SK-N-SH (cell line): Measurements from ENCODE around the gene FOXA3.

ENCODE experiments used
- CTCF ChIP-seq: fragments of 200-600 bp; sonication (generic); IDR thresholded peaks from 2 replicates; pipeline ENCODE4 v1.6.1; 2017; ENCODE audit warnings: antibody characterized with exemption, mild to moderate bottlenecking, moderate library complexity
- FOXJ3 ChIP-seq: sonication (generic); formaldehyde crosslinking; IDR thresholded peaks from 2 replicates; pipeline ENCODE4 v1.5.1; 2020; ENCODE audit warnings: mild to moderate bottlenecking, missing genetic modification reagents
- NRF1 ChIP-seq: IDR thresholded peaks from 2 replicates; pipeline ENCODE4 v1.6.1; 2012; ENCODE audit warnings: low read depth, mild to moderate bottlenecking, low read length
- POLR2AphosphoS5 ChIP-seq: IDR thresholded peaks from 2 replicates; pipeline ENCODE4 v1.6.1; 2012; ENCODE audit warnings: low read depth, low read length
- RCOR1 ChIP-seq: fragments of 150-350 bp; IDR thresholded peaks from 2 replicates; pipeline ENCODE4 v1.6.1; 2017; ENCODE audit warnings: antibody characterized with exemption, low read length
- TAF1 ChIP-seq: IDR thresholded peaks from 2 replicates; pipeline ENCODE4 v1.6.1; 2012; ENCODE audit warnings: low read depth, mild to moderate bottlenecking, low read length, moderate library complexity, borderline replicate concordance
- TCF12 ChIP-seq: IDR thresholded peaks from 2 replicates; pipeline ENCODE4 v1.4.0; 2012
- USF2 ChIP-seq: fragments of 150-350 bp; IDR thresholded peaks from 2 replicates; pipeline ENCODE4 v1.6.1; 2017; ENCODE audit warnings: antibody characterized with exemption, low read length, low read depth, borderline replicate concordance
- YY1 ChIP-seq: IDR thresholded peaks from 2 replicates; pipeline ENCODE4 v1.4.0; 2012; ENCODE audit warnings: low read depth, mild to moderate bottlenecking
- ZBTB33 ChIP-seq: IDR thresholded peaks from 2 replicates; pipeline ENCODE4 v1.4.0; 2012; ENCODE audit warnings: low read depth, borderline replicate concordance
- TF ChIP-seq, protein P1 (sequence below): IDR thresholded peaks from 2 replicates; pipeline ENCODE4 v1.6.1; 2012; ENCODE audit warnings: mild to moderate bottlenecking, low read depth, low read length, moderate library complexity
- TF ChIP-seq, protein P2 (sequence below): IDR thresholded peaks from 2 replicates; pipeline ENCODE4 v1.4.0; 2012; ENCODE audit warnings: low read depth

GRCh38 chr19:45842198-45842597 lies 21.9 kb upstream of the FOXA3 start:
- TF ChIP-seq FOXJ3 (CRISPR knock-in tag) (no peak), CTCF (no peak), ZBTB33 (no peak), POLR2AphosphoS5 (no peak), TAF1 (no peak), YY1 (no peak), NRF1 (no peak), USF2 (no peak), TCF12 (no peak), RCOR1 (no peak)
- TF ChIP-seq, protein P1, sequence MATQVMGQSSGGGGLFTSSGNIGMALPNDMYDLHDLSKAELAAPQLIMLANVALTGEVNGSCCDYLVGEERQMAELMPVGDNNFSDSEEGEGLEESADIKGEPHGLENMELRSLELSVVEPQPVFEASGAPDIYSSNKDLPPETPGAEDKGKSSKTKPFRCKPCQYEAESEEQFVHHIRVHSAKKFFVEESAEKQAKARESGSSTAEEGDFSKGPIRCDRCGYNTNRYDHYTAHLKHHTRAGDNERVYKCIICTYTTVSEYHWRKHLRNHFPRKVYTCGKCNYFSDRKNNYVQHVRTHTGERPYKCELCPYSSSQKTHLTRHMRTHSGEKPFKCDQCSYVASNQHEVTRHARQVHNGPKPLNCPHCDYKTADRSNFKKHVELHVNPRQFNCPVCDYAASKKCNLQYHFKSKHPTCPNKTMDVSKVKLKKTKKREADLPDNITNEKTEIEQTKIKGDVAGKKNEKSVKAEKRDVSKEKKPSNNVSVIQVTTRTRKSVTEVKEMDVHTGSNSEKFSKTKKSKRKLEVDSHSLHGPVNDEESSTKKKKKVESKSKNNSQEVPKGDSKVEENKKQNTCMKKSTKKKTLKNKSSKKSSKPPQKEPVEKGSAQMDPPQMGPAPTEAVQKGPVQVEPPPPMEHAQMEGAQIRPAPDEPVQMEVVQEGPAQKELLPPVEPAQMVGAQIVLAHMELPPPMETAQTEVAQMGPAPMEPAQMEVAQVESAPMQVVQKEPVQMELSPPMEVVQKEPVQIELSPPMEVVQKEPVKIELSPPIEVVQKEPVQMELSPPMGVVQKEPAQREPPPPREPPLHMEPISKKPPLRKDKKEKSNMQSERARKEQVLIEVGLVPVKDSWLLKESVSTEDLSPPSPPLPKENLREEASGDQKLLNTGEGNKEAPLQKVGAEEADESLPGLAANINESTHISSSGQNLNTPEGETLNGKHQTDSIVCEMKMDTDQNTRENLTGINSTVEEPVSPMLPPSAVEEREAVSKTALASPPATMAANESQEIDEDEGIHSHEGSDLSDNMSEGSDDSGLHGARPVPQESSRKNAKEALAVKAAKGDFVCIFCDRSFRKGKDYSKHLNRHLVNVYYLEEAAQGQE: no peak
- TF ChIP-seq, protein P2, sequence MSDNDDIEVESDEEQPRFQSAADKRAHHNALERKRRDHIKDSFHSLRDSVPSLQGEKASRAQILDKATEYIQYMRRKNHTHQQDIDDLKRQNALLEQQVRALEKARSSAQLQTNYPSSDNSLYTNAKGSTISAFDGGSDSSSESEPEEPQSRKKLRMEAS: no peak
